HCT116 (cell line): ENCODE data around the gene TEX101. TPM values are rescaled to one million over a fixed set of nuclear protein-coding genes. Genes with fewer than 3 reads are reported as not detected.
"Not testable (repeated sequence)": the region's sequence is repeated elsewhere in the genome, so short reads cannot be mapped to it uniquely, and the experiment has no call there.

Experiments
- ATAC-seq: fragments of 200-7000 bp; cut with Tn5 transposase; 2 replicates; pipeline ENCODE4 v1.9.1; 2020; ENCODE audit warnings: mild to moderate bottlenecking, moderate library complexity
- BruUV-seq: library from RNA; stranded (reverse); fragments of 400-500 nt; replicated peaks from 2 replicates; lab custom pipeline; 2021; lab: Mats Ljungman, UMichigan
- CTCF ChIA-PET: fragments of 300-600 bp; sonication (Branson Sonifier 250); formaldehyde crosslinking; loops from one replicate; lab custom pipeline; 2021; ENCODE audit warnings: antibody characterized with exemption; lab: Charles Lee
- POLR2A ChIA-PET: fragments of 300-600, 350-600 bp; sonication (Branson Sonifier 250); formaldehyde crosslinking; loops from one replicate; lab custom pipeline; 2021; ENCODE audit warnings: antibody characterized with exemption; lab: Charles Lee
- RAD21 ChIA-PET, 2 experiments: fragments of 300-600 bp; sonication (Branson Sonifier 250); formaldehyde crosslinking; loops; one replicate each; lab custom pipeline; 2023; ENCODE audit warnings: low total read pairs in 2 of 2; ENCODE audit not compliant: uncharacterized antibody in 2 of 2, unreplicated experiment in 2 of 2, low non-redundant PET in 1 of 2; lab: Charles Lee
- DNase-seq: peaks from one replicate; pipeline ENCODE4 v3.0.0-alpha.2; 2010; ENCODE audit warnings: low read depth, low spot score
- H2AFZ ChIP-seq: fragments of 200-600 bp; shearing (Covaris generic), sonication (generic); 2 replicates; pipeline ENCODE4 v1.6.1; 2017; ENCODE audit warnings: low read depth, mixed run types, mixed read lengths, antibody characterized with exemption, low read length; ENCODE audit not compliant: poor library complexity, severe bottlenecking
- H3K27ac ChIP-seq: 2 replicates; pipeline ENCODE4 v1.5.1; 2012; ENCODE audit warnings: low read depth, low read length
- H3K27me3 ChIP-seq: fragments of 200-600 bp; sonication (generic); 2 replicates; pipeline ENCODE4 v1.6.1; 2016; ENCODE audit warnings: mixed run types, low read length, mixed read lengths; ENCODE audit not compliant: insufficient read depth
- H3K36me3 ChIP-seq, 2 experiments: fragments of 200-500 bp in 1 of 2; fragments of 200-600 bp in 1 of 2; sonication (Bioruptor generic) in 1 of 2; sonication (generic) in 1 of 2; 2 replicates each; pipeline versions ENCODE4 v1.5.1 to v1.6.1; 2014 to 2016; ENCODE audit warnings: low read length in 2 of 2, inconsistent platforms in 1 of 2, mixed read lengths in 1 of 2, mixed run types in 1 of 2; ENCODE audit not compliant: insufficient read depth in 2 of 2, control insufficient read depth in 1 of 2
- H3K4me1 ChIP-seq, 2 experiments: fragments of 200-600 bp in 1 of 2; sonication (generic) in 1 of 2; 2 replicates each; pipeline versions ENCODE4 v1.5.1 to v1.6.1; 2012 to 2017; ENCODE audit warnings: low read length in 2 of 2, inconsistent platforms in 1 of 2, mild to moderate bottlenecking in 1 of 2, mixed read lengths in 1 of 2, mixed run types in 1 of 2, moderate library complexity in 1 of 2; ENCODE audit not compliant: insufficient read depth in 2 of 2, control insufficient read depth in 1 of 2
- H3K4me2 ChIP-seq: fragments of 200-600 bp; sonication (generic); 2 replicates; pipeline ENCODE4 v1.6.1; 2017; ENCODE audit warnings: mixed run types, low read length, mixed read lengths
- H3K4me3 ChIP-seq, 2 experiments: fragments of 200-600 bp in 1 of 2; sonication (generic) in 1 of 2; replicated peaks in 1 of 2; 2 replicates each; pipeline ENCODE4 v1.5.1; 2011 to 2016; ENCODE audit warnings: low read length in 2 of 2, control low read depth in 1 of 2, low read depth in 1 of 2, mild to moderate bottlenecking in 1 of 2, mixed read lengths in 1 of 2, mixed run types in 1 of 2
- H3K79me2 ChIP-seq: fragments of 200-600 bp; sonication (generic); 2 replicates; pipeline ENCODE4 v1.6.1; 2017; ENCODE audit warnings: mild to moderate bottlenecking, mixed run types, low read length, moderate library complexity, mixed read lengths; ENCODE audit not compliant: insufficient read depth
- H3K9ac ChIP-seq: fragments of 200-600 bp; sonication (generic); 2 replicates; pipeline ENCODE4 v1.6.1; 2016; ENCODE audit warnings: low read length, mixed read lengths
- H3K9me2 ChIP-seq: fragments of 200-600 bp; sonication (generic), shearing (Covaris generic); 2 replicates; pipeline ENCODE4 v1.6.1; 2017; ENCODE audit warnings: mixed run types, mild to moderate bottlenecking, moderate library complexity; ENCODE audit not compliant: insufficient read depth
- H3K9me3 ChIP-seq, 2 experiments: fragments of 200-500 bp in 1 of 2; fragments of 200-600 bp in 1 of 2; sonication (Bioruptor generic) in 1 of 2; sonication (generic) in 1 of 2; 2 replicates each; pipeline ENCODE4 v1.6.1; 2014 to 2017; ENCODE audit warnings: low read length in 2 of 2, mixed read lengths in 2 of 2, inconsistent platforms in 1 of 2, low read depth in 1 of 2, mild to moderate bottlenecking in 1 of 2, mixed run types in 1 of 2, moderate library complexity in 1 of 2; ENCODE audit not compliant: control insufficient read depth in 1 of 2, insufficient read depth in 1 of 2
- H4K20me1 ChIP-seq: fragments of 200-600 bp; sonication (generic), shearing (Covaris generic); 2 replicates; pipeline ENCODE4 v1.6.1; 2017; ENCODE audit warnings: mixed run types, mild to moderate bottlenecking, moderate library complexity; ENCODE audit not compliant: insufficient read depth
- intact Hi-C: fragments of 100-400 bp; cut with micrococcal nuclease; formaldehyde crosslinking; loops from 2 replicates; pipeline ENCODE4 v1.10.0; 2022
- total RNA-seq: library from RNA; stranded (reverse); gene quantifications from one replicate; pipeline ENCODE4 v1.2.1, GENCODE V29; 2021; ENCODE audit not compliant: unreplicated experiment

The TEX101 gene
- total RNA-seq, 1 experiment from 2014 or later: not detected

DNA sequence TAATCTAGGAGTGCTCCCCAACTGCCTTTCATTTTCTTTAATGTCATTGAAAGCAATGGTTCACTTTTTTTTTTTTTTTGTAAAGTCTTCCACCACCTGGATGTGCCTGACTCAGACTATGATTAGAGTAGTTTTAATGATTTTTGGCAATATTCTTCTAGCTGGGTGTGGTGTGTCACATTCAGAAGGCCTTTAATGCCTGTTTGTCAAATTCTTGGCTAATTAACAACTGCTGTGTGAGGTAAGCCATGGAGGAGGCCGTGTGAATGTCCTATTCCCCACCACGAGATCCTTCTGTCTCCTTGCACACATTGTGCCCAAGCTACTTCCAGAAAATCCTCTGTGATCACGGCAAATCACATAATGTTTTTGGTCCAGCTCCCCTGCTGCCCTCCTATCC, 30.9 kb upstream of the TEX101 start:
- DNase-seq, CTCF ChIA-PET, RAD21 ChIA-PET, H2AFZ ChIP-seq, H3K9me2 ChIP-seq, H3K79me2 ChIP-seq, H3K4me3 ChIP-seq, H3K9ac ChIP-seq, intact Hi-C loops, H3K36me3 ChIP-seq, H3K4me1 ChIP-seq, H3K27me3 ChIP-seq, POLR2A ChIA-PET, H3K27ac ChIP-seq, ATAC-seq, BruUV-seq, H4K20me1 ChIP-seq, H3K4me2 ChIP-seq, H3K9me3 ChIP-seq: not testable (repeated sequence)

DNA sequence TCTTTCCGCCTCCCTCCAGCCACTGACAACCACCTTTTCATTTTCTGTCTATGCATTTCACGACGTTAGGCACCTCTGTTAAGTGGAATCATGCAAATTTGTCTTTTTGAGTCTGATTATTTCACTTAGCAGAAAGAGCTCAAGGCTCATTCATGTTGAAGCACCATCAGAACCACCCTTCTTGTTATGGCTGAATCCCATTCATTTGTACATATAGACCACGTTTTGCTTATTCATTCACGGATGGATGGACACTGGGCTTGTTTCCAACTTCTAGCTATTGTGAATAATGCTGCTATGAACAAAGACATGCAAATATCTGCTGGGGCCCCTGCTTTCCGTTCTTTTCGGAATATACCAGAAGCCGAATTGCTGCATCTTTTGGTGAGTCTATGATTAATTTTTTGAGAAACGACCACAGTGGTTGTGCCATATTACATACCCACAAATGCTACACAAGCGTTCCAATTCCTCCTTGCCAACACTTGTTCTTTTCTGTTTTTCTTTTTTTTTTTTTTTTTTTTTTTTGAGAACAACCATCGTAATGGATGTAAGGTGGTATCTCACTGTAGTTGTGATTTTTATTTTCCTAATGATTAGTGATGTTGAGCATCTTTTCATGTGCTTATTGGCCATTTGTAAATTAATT, 23.7 kb upstream of the TEX101 start:
- H3K27ac ChIP-seq, H3K4me1 ChIP-seq, BruUV-seq, H3K4me3 ChIP-seq, H3K9me3 ChIP-seq, RAD21 ChIA-PET, H3K79me2 ChIP-seq, H4K20me1 ChIP-seq, H2AFZ ChIP-seq, POLR2A ChIA-PET, H3K27me3 ChIP-seq, ATAC-seq, H3K9me2 ChIP-seq, H3K9ac ChIP-seq, intact Hi-C loops, H3K4me2 ChIP-seq, DNase-seq, CTCF ChIA-PET, H3K36me3 ChIP-seq: not testable (repeated sequence)

DNA sequence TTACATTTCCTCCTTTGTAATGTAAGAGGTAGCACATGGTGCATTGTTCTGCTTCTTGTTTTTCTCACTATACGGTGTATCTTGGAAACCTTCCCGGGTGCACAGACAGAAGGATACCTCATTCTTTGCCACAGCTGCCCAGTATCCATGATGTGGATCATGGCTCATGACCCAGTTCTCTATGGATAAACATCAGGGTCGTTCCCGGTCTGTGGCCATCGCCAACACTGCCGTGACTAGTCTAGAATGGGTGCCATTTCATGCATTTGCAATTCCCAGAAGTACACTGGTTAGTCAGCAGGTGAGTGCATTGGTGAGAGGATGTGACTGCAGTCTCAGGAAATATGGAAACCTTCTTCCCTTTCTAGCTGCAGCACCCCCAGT, 23.1 kb upstream of the TEX101 start:
- H3K79me2 ChIP-seq, intact Hi-C loops, H3K4me1 ChIP-seq, RAD21 ChIA-PET, CTCF ChIA-PET, H3K9ac ChIP-seq, H3K9me3 ChIP-seq, BruUV-seq, H3K36me3 ChIP-seq, H3K4me2 ChIP-seq, H3K27ac ChIP-seq, ATAC-seq, H4K20me1 ChIP-seq, H3K9me2 ChIP-seq, H3K4me3 ChIP-seq, POLR2A ChIA-PET, H3K27me3 ChIP-seq, H2AFZ ChIP-seq, DNase-seq: not testable (repeated sequence)

DNA sequence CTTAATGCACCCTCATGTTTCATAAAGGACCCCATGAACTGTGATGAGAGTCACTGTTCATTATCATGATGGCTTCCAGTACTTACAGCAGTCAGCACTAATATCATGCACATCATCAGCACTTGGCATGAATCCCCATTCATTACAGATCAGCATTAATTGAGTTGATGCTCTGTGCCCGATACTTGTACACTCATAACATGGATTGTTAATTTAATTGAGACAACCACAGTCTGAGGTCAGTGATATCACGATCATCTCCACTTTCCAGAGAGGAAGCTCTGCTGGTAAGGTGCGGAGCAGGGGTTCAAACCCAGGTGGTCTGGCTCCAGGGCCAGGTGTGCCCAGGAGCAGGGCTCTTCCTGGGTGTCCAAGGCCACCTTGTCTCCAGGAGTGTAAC, 21.2 kb upstream of the TEX101 start:
- POLR2A ChIA-PET, H4K20me1 ChIP-seq, DNase-seq, H3K4me3 ChIP-seq, RAD21 ChIA-PET, H3K27me3 ChIP-seq, intact Hi-C loops, H3K9me2 ChIP-seq, H3K79me2 ChIP-seq, H2AFZ ChIP-seq, H3K27ac ChIP-seq, ATAC-seq, H3K36me3 ChIP-seq, H3K4me2 ChIP-seq, H3K4me1 ChIP-seq, CTCF ChIA-PET, H3K9ac ChIP-seq, BruUV-seq, H3K9me3 ChIP-seq: not testable (repeated sequence)
